ENCODE results near the gene SPATA32.

DNA sequence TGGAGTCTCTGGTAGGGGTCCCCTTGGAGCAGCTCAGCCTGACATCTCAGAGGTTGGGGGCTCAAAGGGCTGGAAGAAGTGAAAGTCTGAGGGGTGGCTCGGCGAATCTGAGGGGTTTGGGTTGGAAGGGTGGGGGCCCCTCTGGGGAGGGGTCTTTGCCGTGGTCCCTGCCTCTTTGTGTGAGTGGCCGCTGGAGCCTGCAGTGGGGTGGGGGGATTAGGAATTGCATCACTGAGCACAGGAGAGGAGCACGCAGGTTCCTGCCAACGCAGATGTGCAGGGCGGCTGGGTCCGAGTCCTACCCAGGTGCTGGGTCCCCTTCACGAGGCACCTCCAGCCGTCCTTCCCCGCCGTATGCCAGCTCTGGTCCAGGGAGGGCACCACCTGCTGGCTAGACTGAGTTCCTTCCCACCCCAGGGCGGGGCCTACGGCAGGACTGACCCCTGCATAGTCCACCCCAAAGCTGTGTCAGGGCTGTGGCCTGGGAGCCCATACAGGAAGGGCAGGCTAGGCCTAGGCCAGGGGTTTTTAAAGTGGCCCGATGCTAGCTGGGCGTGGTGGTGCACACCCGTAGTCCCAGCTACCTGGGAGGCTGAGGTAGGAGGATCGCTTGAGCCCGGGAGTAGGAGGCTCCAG lies 30.3 kb downstream of the SPATA32 start:
- TF ChIP-seq, protein P1, sequence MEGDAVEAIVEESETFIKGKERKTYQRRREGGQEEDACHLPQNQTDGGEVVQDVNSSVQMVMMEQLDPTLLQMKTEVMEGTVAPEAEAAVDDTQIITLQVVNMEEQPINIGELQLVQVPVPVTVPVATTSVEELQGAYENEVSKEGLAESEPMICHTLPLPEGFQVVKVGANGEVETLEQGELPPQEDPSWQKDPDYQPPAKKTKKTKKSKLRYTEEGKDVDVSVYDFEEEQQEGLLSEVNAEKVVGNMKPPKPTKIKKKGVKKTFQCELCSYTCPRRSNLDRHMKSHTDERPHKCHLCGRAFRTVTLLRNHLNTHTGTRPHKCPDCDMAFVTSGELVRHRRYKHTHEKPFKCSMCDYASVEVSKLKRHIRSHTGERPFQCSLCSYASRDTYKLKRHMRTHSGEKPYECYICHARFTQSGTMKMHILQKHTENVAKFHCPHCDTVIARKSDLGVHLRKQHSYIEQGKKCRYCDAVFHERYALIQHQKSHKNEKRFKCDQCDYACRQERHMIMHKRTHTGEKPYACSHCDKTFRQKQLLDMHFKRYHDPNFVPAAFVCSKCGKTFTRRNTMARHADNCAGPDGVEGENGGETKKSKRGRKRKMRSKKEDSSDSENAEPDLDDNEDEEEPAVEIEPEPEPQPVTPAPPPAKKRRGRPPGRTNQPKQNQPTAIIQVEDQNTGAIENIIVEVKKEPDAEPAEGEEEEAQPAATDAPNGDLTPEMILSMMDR (IDR thresholded peaks at IDR 0.05): peak in 2 of 6 experiments; percentile 11 to 12
- no peak for TF ChIP-seq POLR2A (IDR thresholded peaks at IDR 0.05)
